Epidermal melanocyte (primary cell): ENCODE data around the gene ASTN2.

Source experiments
- DNase-seq: peaks from one replicate; pipeline ENCODE4 v3.0.0; 2011; ENCODE audit warnings: low spot score; ENCODE audit not compliant: insufficient read length

ASTN2 gene

GRCh38 chr9:117247266-117247665 lies 167.6 kb downstream of the ASTN2 start:
- DNase-seq, result no peak

- no peak for DNase-seq
Observed at GRCh38 chr9:117245175-117245829, 169.6 kb downstream of the ASTN2 start.

GRCh38 chr9:117242082-117242481 lies 172.8 kb downstream of the ASTN2 start:
- no peak for DNase-seq

- DNase-seq, result no peak
Observed at GRCh38 chr9:117239428-117239827, 175.4 kb downstream of the ASTN2 start.

GRCh38 chr9:117234103-117234502 lies 180.8 kb downstream of the ASTN2 start:
- no peak for DNase-seq

GRCh38 chr9:117233016-117233415 lies 181.8 kb downstream of the ASTN2 start:
- no peak for DNase-seq

- DNase-seq, result no peak
Observed at GRCh38 chr9:117232281-117232680, 182.6 kb downstream of the ASTN2 start.

- no peak for DNase-seq
Observed at GRCh38 chr9:117231012-117231411, 183.8 kb downstream of the ASTN2 start.

GRCh38 chr9:117224695-117225094 lies 190.2 kb downstream of the ASTN2 start:
- no peak for DNase-seq

GRCh38 chr9:117218951-117219350 lies 195.9 kb downstream of the ASTN2 start:
- DNase-seq, result no peak

GRCh38 chr9:117214416-117214815 lies 200.4 kb downstream of the ASTN2 start:
- no peak for DNase-seq

GRCh38 chr9:117211280-117211679 lies 203.6 kb downstream of the ASTN2 start:
- DNase-seq, result no peak

- DNase-seq, result no peak
Observed at GRCh38 chr9:117205806-117206205, 209.1 kb downstream of the ASTN2 start.

GRCh38 chr9:117204971-117205370 lies 209.9 kb downstream of the ASTN2 start:
- no peak for DNase-seq

- DNase-seq, result no peak
Observed at GRCh38 chr9:117191504-117192261, 223.2 kb downstream of the ASTN2 start.

GRCh38 chr9:117189121-117189520 lies 225.7 kb downstream of the ASTN2 start:
- no peak for DNase-seq

- DNase-seq, result no peak
Observed at GRCh38 chr9:117188394-117188793, 226.5 kb downstream of the ASTN2 start.

GRCh38 chr9:117187498-117187897 lies 227.4 kb downstream of the ASTN2 start:
- DNase-seq, result no peak

GRCh38 chr9:117184173-117184572 lies 230.7 kb downstream of the ASTN2 start:
- DNase-seq, result no peak

GRCh38 chr9:117182046-117182445 lies 232.8 kb downstream of the ASTN2 start:
- no peak for DNase-seq

GRCh38 chr9:117180896-117181445 lies 233.9 kb downstream of the ASTN2 start:
- no peak for DNase-seq

GRCh38 chr9:117178596-117179375 lies 236.1 kb downstream of the ASTN2 start:
- DNase-seq, result no peak
